Measurements from ENCODE around the gene HNRNPDL.
"Not testable (repeated sequence)": the region's sequence is repeated elsewhere in the genome, so short reads cannot be mapped to it uniquely, and the experiment has no call there.

HNRNPDL gene

DNA sequence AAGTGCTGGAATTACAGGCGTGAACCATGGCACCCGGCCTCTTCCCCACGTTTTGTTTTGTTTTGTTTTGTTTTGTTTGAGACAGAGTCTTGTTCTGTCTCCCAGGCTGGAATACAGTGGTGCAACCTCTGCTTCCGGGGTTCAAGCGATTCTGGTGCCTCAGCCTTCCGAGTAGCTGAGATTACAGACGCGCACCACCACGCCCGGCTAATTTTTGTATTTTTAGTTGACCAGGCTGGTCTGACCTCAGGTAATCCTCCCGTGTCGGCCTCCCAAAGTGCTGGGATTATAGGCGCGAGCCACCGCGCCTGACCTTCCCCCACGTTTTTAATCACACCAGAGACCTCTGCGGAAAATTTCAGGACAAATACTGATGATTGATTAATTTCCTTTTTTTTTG lies 2.3 kb upstream of the HNRNPDL start:
- DNase-seq (ENCODE audit: low spot score), result no peak

DNA sequence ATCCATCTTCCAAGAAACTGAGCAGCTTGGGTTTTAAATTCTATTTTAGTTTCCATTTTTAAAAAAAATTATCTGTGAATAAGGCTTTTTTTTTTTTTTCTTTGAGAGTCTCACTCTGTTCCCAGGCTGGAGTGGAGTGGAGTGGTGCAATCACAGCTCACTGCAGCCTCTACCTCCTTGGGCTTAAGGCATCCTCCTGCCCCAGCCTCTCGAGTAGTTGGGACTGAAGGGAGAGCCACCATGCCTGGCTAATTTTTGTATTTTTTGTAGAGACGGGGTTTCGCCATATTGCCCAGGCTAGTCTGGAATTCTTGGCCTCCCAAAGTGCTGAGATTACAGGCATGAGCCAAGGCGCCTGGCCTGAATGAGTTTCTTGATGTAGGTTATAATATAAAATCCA lies 1.6 kb upstream of the HNRNPDL start:
- DNase-seq (ENCODE audit: low spot score), result no peak

DNA sequence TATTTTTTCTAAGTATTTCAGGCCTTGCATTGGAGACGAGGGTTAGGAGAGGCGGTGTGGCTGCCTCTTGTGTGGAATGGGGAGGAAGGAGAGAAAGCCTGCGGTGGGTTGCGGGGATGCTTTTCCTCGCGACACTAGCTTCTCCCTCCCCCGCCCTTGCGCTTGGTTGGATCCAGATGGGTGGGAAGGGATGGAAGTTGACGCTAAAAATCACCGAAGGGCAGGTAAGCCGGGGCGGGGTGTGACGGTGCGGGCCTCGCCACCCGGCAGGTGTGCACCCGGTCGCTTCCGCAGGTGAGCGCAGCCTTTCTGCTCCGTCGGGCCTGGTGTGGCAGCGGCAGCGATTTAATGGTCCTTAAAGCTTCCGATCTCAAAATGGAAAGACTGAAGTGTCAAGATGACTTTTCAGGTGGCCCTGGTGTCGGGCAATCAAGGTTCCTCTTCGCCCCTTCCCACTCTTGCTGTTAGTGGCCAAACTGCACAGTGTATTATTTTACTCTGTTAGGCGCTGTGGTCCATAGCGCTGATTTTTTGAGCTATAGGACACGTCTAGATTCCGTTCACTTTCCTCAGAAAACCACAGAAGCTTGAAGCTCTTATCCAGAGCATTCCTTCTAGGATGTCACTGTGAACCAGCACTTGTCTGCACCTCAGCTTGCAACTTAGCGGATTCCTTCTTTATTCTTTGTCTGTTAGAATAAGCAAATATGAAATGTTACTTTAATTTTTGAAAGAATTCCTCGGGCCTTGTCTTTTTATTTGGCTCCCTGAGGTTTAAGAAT lies 893 bp upstream of the HNRNPDL start:
- peak; percentile 43 for DNase-seq (ENCODE audit: low spot score)

DNA sequence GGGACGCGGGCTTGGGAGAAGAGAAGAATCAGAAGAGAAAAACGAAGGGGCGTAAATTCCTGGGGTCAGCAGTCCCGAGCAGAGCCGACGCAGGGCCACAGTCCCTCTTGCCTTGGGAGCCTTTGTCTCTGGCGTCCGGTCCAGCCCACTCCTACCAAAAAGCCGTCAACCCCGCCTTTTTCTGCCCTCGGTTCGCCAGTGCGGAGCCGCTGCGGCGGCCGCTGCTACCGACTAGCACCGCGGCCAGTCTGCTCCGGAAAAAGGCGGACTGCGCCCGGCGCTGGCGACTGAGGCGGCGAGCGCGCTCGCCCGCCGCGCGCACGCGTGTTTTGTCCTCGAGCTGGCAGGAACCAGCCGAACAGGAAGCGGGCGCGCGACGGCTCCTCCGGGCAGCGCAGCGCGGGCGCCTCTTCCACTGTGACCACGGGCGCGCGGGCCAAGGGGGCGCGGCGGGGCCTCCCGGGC lies 502 bp downstream of the HNRNPDL start:
- peak; percentile 73 for DNase-seq (ENCODE audit: low spot score)

DNA sequence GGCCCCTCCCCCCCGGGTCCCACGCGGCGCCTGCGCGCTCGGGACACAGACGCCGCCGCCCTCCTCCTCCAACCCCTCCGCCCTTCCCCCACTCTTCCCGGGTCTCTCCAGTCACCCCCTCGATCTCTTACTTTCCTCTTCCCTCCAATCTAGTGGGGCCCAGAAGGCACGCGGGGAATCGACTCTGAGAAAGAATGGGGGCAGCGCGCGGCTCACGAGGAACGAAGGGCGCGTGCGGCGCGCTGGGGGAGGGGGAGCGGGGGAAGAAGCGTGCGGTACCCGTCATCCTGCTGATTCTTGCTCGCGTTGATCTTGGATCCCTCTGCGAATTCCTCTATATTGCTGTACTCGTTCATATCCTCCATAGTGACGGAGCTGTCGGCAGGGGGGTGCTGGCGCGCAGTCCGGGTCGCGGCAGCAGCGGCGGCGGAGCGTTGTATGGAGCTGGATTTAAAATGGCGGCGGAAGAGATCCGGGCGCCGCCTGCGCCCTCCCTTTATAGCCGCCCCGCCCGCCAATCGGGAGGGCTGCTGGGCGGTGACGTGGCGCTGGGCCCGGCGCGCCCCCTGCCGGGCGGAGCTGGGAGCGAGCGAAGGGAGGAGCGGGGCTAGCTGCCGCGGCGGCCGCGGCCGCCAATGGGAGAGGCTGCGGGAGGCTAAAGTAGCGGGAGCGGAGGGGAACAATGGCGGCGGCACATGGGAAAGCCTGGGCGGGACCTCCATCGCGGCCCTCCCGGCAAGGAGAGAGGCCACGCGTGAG lies 1.1 kb downstream of the HNRNPDL start:
- DNase-seq (ENCODE audit: low spot score), result peak; percentile 96

DNA sequence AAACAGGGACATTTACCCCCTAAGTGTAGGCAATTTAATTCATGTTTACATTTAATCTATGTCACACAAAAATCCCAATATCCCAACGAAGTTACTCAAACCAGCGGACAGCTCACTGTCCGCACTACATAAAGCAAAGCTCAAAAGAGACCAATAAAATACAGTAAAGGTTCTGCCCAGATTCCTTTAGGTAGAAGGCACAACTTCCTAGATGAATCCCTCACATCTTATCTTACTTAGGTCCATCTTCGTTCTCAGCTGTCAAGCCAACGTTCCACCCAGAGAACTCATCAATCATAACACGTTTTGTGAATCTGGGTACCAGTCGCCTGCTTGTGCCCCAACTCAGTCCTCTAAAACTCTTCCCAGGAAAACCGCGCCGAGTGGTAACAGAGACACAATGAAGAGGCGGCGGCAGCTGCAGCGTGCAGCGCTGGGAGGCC lies 1.7 kb downstream of the HNRNPDL start:
- no peak for DNase-seq (ENCODE audit: low spot score)

DNA sequence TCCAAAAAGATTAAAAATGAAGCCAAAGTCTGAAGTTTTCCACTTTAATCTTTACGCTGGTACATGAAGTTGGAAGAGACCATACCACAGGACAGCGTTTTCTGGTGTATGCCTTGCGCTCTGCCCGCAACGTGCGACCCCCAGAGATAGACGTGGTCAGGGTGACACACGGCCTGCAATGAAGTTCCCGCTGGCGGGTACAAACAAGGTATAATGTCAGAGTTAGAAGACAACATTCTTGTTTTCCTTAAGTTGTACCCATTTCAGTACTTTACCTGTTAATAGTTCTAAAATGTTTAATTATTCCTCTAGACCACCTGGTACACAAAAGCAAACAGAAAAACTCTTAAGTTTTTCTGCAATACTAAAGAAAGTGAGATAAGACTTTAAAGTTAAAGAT lies 4.8 kb downstream of the HNRNPDL start:
- no peak for DNase-seq (ENCODE audit: low spot score)

DNA sequence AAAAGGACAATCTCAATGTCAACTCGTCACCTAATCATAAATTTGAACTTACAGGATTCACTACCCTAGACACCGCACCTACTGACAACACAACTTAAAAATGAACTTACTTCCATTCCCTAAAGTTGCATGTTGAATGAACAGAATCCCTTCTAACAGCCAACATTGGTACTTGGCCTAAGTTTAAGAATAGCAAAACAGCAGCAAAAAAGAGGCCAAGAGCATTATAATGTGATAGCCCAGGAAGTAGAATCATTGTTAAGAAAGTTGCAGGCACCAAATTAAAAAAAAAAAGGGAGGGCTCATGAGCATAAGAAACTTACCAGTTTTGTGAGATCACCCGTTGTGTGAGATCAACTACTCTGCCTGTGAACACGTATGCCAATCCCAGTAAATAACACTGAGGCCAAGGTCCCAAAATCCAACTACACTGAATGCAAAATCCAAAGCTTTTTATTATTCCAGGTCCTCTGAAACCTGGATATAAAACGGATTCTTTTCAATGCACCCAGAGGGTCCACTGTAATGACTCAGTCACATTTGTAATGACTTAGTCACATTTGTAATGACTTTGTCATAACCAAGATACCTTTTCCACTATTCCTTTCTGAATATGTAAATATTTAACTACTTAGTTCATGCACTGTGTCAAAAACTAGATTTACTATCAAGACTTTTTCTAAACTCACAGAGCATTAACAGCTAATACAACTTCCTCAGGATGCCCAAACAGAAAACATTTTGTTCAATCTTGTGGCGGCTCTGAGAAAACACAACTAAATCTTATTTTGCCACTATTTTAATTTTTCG lies 6.8 kb downstream of the HNRNPDL start:
- no peak for DNase-seq (ENCODE audit: low spot score)

DNA sequence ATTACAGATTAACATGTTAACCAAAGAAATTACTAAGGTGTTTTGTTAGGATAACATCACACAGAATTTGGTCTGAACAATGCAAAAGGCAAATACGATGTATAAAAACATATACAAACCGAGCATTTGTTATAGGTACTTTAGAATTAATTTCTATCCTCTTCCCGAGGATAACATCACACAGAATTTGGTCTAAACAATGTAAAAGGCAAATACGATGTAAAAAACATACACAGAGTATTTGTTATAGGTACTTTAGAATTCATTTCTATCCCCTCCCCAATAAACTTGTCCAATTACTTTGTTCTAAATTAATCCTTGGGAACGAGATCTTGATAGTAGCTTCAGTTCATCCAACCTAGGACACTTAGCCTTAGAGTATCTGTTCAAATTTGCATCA lies 7.6 kb downstream of the HNRNPDL start:
- DNase-seq (ENCODE audit: low spot score), result no peak

DNA sequence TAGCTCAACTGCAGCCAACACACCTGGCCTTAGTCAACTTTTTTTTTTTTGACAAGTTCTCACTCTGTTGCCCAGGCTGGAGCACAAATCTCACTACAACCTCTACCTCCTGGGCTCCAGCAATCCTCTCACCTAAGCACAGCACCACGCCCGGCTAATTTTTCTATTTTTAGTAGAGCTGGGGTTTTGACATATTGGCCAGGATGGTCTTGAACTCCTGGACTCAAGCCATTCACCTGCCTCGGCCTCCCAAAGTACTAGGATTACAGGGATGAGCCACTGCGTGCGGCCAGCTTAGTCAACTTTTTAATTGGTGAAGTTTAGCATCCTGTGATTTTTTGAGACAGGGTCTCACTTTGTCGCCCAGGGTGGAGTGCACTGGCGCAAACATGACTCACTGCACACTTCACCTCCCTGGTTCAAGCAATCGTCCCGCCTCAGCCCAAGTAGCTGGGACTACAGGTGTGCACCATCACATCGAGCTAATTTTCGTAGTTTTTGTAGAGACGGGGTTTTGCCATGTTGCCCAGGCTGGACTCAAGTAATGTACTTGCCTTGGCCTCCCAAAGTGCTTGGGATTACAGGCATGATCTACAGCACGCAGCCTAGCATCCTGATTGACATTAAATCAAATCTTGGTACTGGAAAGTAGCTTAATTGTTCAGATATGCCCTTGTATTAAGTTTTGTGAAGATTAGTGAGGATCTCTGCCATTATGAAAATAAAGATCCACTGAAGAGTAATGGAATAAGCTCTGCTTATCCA lies 8.3 kb downstream of the HNRNPDL start:
- DNase-seq (ENCODE audit: low spot score), result no peak

DNA sequence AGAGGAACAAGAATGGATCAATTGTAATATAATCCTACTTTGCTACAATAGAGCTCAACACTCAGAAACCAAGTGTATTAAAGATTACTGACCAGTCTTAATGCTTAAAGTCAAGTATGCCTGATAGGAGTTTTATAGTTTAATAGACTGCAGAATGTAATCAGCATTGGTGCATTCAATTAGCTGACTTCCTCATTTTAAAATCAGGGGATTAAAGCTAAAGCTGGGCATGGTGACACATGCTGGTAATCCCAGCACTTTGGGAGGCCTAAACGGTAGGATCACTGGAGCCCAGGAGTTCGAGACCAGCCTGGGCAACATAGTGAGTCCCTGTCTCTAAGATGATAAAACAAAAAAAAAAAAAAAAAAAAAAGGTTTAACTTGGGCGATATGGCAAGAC lies 10.8 kb downstream of the HNRNPDL start:
- no peak for DNase-seq (ENCODE audit: low spot score)

DNA sequence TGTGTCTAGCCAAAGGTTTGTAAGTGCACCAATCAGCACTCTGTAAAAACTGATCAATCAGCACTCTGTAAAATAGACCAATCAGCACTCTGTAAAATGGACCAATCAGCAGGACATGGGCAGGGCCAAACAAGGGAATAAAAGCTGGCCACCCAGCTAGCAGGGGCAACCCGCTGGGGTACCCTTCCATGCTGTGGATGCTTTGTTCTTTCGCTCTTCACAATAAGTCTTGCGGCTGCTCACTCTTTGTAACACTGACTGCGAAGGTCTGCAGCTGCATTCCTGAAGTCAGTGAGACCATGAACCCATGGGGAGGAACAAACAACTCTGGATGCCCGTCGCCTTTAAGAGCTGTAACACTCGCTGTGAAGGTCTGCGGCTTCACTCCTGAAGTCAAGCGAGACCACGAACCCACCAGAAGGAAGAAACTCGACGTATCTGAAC lies 14.3 kb downstream of the HNRNPDL start:
- no peak for DNase-seq (ENCODE audit: low spot score)

DNA sequence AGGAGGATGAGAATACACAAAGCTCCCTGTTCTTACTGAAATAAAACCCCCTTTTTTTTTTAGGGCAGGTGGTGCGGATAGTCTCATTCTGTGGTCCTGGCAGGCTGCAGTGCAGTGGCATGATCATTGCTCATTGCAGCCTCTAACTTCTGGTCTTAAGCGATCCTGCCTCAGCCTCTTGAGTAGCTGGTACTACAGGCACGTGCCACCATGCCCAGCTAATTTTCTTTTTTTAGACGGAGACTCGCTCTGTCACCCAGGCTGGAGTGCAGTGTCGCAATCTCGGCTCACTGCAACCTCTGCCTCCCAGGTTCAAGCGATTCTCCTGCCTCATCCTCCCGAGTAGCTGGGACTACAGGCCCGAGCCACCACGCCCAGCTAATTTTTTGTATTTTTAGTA lies 15.2 kb downstream of the HNRNPDL start:
- not testable (repeated sequence) for DNase-seq (ENCODE audit: low spot score)

DNA sequence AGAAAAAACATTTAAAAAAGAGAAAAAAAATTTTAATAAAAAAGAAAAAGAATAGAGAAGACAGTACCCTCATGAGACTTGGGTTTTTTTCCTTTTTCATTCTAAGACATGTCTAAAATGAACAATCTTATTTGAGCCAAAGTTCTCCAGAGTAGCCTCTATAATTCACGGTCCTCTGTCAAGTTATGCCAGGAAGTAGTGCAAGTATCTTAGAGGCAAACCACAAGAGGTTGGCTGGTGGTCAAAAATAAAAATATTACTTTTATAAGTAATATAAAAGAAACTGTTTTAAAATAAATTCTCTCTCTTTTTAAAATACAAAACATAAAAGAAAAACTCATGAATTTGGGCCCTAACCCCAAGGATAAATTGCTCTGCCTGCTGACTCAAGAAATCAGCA lies 26.5 kb downstream of the HNRNPDL start:
- no peak for DNase-seq (ENCODE audit: low spot score)

DNA sequence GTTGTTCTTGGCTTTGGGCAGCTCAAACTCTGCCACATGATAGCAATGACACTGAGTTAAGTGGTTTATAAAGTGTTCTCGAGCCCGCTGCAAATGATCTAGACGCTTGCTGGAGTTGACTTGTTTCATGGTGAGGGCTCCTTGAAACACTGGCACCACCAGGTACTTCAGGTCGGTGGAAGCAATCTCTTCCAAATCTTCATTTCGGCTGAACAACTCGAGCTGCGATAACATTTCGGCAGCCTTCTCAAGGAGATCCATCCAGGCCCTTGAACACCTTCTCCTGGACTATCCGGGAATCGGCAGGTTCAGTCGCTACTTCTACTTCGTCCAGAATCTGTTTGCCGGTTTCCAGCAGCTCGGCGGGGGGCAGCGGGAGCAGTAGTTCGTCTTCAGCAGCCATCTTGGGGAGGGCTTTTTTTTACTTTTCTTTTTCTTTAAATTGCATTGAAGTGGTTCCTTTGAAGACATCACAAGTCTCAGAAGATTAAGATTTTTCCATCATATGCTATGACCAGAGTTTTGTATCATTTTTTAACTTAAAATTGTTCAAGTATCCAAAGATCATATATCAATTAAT lies 28.0 kb downstream of the HNRNPDL start:
- DNase-seq (ENCODE audit: low spot score), result no peak

DNA sequence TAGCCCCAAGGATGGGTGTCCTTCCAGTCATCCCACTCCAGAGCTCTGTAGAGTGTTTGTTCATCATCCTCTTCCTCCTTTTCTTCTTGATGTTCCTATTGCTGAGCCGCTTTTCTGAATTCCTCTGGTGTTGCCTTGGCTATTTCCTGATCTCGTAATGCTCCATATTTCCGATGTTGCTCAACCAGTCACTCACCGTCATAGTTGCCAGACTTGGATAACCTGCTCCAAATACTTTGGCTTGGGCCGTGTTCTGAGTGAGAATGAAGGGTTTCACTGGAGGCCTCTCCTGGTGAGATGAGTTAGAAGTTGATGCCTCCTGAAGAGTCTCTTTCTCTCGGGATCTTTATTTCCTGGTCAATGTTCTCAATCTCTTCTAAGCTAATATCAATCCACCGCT lies 28.7 kb downstream of the HNRNPDL start:
- DNase-seq (ENCODE audit: low spot score), result no peak

DNA sequence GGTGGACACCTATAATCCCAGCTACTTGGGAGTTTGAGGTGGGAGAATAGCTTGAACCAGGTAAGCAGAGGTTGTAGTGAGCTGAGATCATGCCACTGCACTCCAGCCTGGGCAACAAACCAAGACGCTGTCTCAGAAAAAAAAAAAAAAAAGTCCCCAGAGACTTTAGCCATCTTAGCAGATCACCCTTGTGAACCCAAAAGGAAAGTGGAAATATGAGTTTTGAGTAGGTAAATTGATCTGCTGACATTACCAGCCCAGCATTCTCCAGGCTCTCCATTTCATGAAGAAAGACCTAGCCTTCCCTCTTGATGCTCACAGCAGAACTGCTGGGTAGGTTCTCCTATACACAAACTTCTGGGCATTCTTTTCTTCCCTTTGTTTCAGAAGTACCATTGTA lies 32.0 kb downstream of the HNRNPDL start:
- DNase-seq (ENCODE audit: low spot score), result no peak

DNA sequence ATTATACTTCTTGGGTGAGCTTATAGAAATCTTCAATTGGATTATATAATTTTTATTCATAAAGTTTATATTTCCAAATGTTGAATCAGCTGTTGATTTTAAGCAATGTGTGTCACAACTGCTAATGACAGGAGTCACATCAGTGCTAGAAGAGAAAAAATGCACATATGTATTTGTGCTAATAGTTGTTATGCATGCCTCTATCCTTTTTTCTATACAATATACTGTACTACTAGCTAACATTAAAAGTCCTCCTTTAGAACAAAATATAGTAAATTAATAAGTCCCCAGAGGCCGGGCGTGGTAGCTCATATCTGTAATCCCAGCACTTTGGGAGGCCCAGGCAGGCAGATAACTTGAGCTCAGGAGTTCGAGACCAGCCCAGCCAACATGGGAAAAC lies 32.7 kb downstream of the HNRNPDL start:
- no peak for DNase-seq (ENCODE audit: low spot score)

DNA sequence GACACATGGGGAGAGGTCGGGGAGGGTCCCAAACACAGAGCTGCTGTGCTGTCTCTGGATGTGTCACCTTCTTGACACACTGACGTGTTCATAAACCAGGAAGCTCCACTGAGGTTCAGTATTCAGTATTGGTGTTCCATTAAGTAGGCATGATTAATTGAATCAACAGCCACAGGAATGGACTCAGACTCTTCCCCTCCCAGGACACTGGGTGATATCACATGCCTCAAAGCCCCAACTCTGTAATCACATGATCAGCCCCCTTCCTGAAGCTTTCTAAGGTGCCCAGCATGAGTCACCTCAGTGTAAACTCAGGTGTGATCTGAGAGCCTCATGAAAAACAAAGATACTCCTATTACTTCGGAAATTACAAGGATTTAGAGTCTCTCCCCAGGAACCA lies 35.4 kb downstream of the HNRNPDL start:
- no peak for DNase-seq (ENCODE audit: low spot score)

DNA sequence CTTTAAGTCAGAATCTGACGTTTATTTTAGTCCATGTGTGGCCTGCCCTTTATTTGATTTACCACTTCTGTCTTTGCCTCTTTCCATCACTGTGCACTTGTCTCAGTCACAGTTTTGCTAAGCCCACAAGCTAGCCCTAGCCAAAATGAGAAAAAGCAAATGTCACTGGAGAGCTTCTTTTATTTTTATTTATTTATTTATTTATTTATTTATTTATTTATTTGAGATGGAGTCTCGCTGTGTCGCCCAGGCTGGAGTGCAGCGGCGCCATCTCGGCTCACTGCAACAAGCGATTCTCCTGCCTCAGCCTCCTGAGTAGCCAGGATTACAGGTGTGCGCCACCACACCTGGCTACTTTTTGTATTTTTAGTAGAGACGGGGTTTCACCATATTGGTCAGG lies 40.2 kb downstream of the HNRNPDL start:
- DNase-seq (ENCODE audit: low spot score), result not testable (repeated sequence)

DNA sequence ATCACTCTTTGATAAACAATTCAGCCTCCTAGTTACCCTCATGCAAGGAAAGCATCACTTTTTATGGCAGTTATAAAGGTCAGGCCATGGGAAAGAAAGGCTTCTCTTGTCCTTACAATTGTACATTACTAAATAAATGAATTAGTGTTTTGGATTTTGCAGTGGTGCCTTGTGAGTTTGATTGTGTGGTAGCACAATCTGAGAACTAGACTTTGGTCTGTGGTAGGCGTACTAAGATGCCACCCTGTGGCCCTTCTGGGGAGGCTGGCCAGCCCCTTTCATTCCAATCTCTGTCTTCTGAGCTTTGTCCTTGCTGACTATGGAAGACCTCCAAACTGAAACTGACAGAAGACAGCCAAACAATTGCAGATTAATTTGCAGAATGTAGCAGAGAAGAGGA lies 41.9 kb downstream of the HNRNPDL start:
- no peak for DNase-seq (ENCODE audit: low spot score)
